HTR-8/SVneo (cell line): Measurements from ENCODE around the gene SLITRK2.

Experiments
- DNase-seq: peaks from one replicate; pipeline ENCODE4 v3.0.0; 2011; ENCODE audit warnings: low spot score, mixed read lengths; ENCODE audit not compliant: insufficient read length
- FAIRE-seq: peaks from 2 replicates; lab custom pipeline; 2011; peaks lifted over from hg19 to GRCh38; lab: Jason Lieb, UNC

Gene SLITRK2

GRCh38 chrX:145817331-145818185 lies at the start of gene SLITRK2:
Gene SLITRK2, plus strand, starts transcription at chrX:145817829. Its CDS starts 4,597 bp downstream, at chrX:145822426.
- DNase-seq, result no peak
- FAIRE-seq, result no peak

- DNase-seq (no peak), FAIRE-seq (no peak)
These were observed 44.6 kb upstream of the SLITRK2 start for GRCh38 chrX:145773006-145773405.

GRCh38 chrX:145792281-145792680 lies 25.3 kb upstream of the SLITRK2 start:
- FAIRE-seq (no peak), DNase-seq (no peak)

- no peak for FAIRE-seq
- DNase-seq, result no peak
These were observed 14.1 kb upstream of the SLITRK2 start for GRCh38 chrX:145803508-145803907.

- DNase-seq (no peak), FAIRE-seq (no peak)
These were observed 4.5 kb upstream of the SLITRK2 start for GRCh38 chrX:145813081-145813480.

GRCh38 chrX:145816601-145817315 lies 871 bp upstream of the SLITRK2 start:
- no peak for DNase-seq

GRCh38 chrX:145818186-145819113 lies 821 bp downstream of the SLITRK2 start:
- FAIRE-seq (no peak), DNase-seq (no peak)

More at GRCh38 chrX:145816601-145817315, 871 bp upstream of the SLITRK2 start:
- no peak for FAIRE-seq

GRCh38 chrX:145820825-145821224 lies 3.2 kb downstream of the SLITRK2 start:
- DNase-seq (no peak), FAIRE-seq (no peak)

- no peak for FAIRE-seq
- no peak for DNase-seq
These were observed 3.8 kb downstream of the SLITRK2 start for GRCh38 chrX:145821291-145821897.

GRCh38 chrX:145821898-145822571 lies 4.4 kb downstream of the SLITRK2 start:
- FAIRE-seq (no peak), DNase-seq (no peak)

- no peak for DNase-seq
- no peak for FAIRE-seq
These were observed 5.5 kb downstream of the SLITRK2 start for GRCh38 chrX:145823132-145823531.

GRCh38 chrX:145825896-145826295 lies 8.3 kb downstream of the SLITRK2 start:
- DNase-seq, result no peak

GRCh38 chrX:145826466-145826865 lies 8.8 kb downstream of the SLITRK2 start:
- FAIRE-seq (no peak), DNase-seq (no peak)

More at GRCh38 chrX:145825896-145826295, 8.3 kb downstream of the SLITRK2 start:
- no peak for FAIRE-seq

GRCh38 chrX:145832796-145833195 lies 15.2 kb downstream of the SLITRK2 start:
- FAIRE-seq (no peak), DNase-seq (no peak)

- no peak for DNase-seq
- FAIRE-seq, result no peak
These were observed 22.9 kb downstream of the SLITRK2 start for GRCh38 chrX:145840531-145840930.

- FAIRE-seq, result no peak
These were observed 25.7 kb downstream of the SLITRK2 start for GRCh38 chrX:145843146-145843904.

GRCh38 chrX:145844886-145845285 lies 27.3 kb downstream of the SLITRK2 start:
- FAIRE-seq (no peak), DNase-seq (no peak)

More at GRCh38 chrX:145843146-145843904, 25.7 kb downstream of the SLITRK2 start:
- DNase-seq, result no peak

- FAIRE-seq (no peak), DNase-seq (no peak)
These were observed 30.8 kb downstream of the SLITRK2 start for GRCh38 chrX:145848448-145848847.
